ENCODE data around the gene GTF2A2. TPM values are rescaled to one million over a fixed set of nuclear protein-coding genes. Genes with fewer than 3 reads are reported as not detected.

Gene GTF2A2
- total and polyA plus RNA-seq, 10 donors, result 33.8 to 103 (median 62.9) TPM

DNA sequence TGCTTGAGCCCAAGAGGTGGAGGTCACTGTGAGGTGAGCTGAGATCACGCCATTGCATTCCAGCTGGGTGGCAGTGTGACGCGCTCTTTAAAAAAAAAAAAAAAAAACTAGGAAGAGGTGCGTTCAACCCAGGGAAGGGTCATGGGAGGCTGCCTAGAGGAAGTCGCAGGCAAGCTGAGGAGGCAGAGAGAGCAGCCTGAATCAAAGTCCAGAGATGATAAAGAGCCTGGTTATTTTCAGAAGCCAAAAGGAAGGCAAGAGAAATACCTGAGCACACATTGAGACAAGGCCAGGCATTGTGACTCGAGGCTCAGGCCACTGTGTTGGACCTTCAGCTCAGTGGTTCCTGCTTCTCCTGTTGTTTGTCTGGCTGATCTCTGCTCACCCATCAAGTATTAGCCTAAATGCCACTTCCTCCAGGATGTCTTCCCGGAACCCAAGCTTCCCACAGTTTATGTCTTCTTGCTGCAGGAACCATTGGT lies 61.8 kb downstream of the GTF2A2 start:
- WGBS, 5 donors, result 80 to 89% (median 84%) methylated on average over 7 of the region's 7 CpGs
- no peak for DNase-seq
- no peaks in the 10 kb centered on the region for H3K9me3 ChIP-seq
- H3K4me1 ChIP-seq, result no peaks in the 10 kb centered on the region
- no peaks in the 10 kb centered on the region for H3K36me3 ChIP-seq
- H3K27me3 ChIP-seq (replicated peaks in 1 of 7), result peaks cover 0 to 5% (median 0%) of the 10 kb centered on the region in 7 donors
- TF ChIP-seq POLR2AphosphoS5 (IDR thresholded peaks at IDR 0.05) (no peak), POLR2A (IDR thresholded peaks at IDR 0.05) (no peak)
- TF ChIP-seq, protein P1, sequence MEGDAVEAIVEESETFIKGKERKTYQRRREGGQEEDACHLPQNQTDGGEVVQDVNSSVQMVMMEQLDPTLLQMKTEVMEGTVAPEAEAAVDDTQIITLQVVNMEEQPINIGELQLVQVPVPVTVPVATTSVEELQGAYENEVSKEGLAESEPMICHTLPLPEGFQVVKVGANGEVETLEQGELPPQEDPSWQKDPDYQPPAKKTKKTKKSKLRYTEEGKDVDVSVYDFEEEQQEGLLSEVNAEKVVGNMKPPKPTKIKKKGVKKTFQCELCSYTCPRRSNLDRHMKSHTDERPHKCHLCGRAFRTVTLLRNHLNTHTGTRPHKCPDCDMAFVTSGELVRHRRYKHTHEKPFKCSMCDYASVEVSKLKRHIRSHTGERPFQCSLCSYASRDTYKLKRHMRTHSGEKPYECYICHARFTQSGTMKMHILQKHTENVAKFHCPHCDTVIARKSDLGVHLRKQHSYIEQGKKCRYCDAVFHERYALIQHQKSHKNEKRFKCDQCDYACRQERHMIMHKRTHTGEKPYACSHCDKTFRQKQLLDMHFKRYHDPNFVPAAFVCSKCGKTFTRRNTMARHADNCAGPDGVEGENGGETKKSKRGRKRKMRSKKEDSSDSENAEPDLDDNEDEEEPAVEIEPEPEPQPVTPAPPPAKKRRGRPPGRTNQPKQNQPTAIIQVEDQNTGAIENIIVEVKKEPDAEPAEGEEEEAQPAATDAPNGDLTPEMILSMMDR (IDR thresholded peaks at IDR 0.05 in 8 of 11, conservative IDR thresholded peaks at IDR 0.05 in 3 of 11), result no peak
- H3K4me3 ChIP-seq, result no peak overlapping the region
- H3K27ac ChIP-seq, result no peak overlapping the region
- intact Hi-C loops (cut with DNase I; ENCODE audit: low total_unique reads), result no loop called here

GRCh38 chr15:59594991-59595390 lies 62.3 kb downstream of the GTF2A2 start:
- H3K4me1 ChIP-seq, result no peaks in the 10 kb centered on the region
- H3K27me3 ChIP-seq (replicated peaks in 1 of 7), result peaks cover 0 to 9% (median 0%) of the 10 kb centered on the region in 7 donors
- intact Hi-C loops (cut with DNase I; ENCODE audit: low total_unique reads), result no loop called here
- TF ChIP-seq POLR2A (IDR thresholded peaks at IDR 0.05) (no peak), POLR2AphosphoS5 (IDR thresholded peaks at IDR 0.05) (no peak)
- no peaks in the 10 kb centered on the region for H3K9me3 ChIP-seq
- no peak overlapping the region for H3K27ac ChIP-seq
- WGBS, 5 donors, result 84 to 96% (median 91%) methylated on average over 2 of the region's 2 CpGs
- no peak overlapping the region for H3K4me3 ChIP-seq
- no peaks in the 10 kb centered on the region for H3K36me3 ChIP-seq
- DNase-seq, result no peak

DNA sequence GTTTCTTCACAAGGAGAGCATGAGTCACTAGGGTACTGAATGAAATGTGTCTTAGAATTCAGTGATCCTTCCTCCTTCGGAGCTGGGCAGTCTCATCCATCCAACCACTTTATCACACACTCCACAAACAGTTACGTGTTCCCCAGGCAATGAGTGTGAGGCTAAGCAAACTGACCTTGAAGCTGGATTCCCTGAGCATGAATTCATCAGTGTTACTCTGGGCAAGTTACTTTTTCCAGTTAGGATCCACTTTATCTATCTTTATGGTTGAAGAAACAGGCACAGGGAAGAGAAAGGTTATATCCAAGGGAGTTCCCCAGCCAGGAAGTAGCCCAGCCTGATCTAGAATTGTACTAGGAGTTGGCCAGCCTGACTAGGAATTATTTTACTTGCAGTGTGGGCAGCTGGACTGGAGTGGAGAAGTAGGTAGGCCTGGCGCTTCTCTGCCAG lies 62.8 kb downstream of the GTF2A2 start:
- peaks cover 0 to 14% (median 0%) of the 10 kb centered on the region in 7 donors for H3K27me3 ChIP-seq (replicated peaks in 1 of 7)
- DNase-seq, result no peak
- no peak overlapping the region for H3K4me3 ChIP-seq
- H3K27ac ChIP-seq, result no peak overlapping the region
- WGBS, 5 donors, result 64 to 86% (median 74%) methylated on average over 3 of the region's 3 CpGs
- intact Hi-C loops (cut with DNase I; ENCODE audit: low total_unique reads), result no loop called here
- TF ChIP-seq POLR2A (IDR thresholded peaks at IDR 0.05) (no peak), POLR2AphosphoS5 (IDR thresholded peaks at IDR 0.05) (no peak)
- TF ChIP-seq, protein P1 (IDR thresholded peaks at IDR 0.05 in 8 of 11, conservative IDR thresholded peaks at IDR 0.05 in 3 of 11), result no peak
- H3K4me1 ChIP-seq, result no peaks in the 10 kb centered on the region
- no peaks in the 10 kb centered on the region for H3K36me3 ChIP-seq
- no peaks in the 10 kb centered on the region for H3K9me3 ChIP-seq

DNA sequence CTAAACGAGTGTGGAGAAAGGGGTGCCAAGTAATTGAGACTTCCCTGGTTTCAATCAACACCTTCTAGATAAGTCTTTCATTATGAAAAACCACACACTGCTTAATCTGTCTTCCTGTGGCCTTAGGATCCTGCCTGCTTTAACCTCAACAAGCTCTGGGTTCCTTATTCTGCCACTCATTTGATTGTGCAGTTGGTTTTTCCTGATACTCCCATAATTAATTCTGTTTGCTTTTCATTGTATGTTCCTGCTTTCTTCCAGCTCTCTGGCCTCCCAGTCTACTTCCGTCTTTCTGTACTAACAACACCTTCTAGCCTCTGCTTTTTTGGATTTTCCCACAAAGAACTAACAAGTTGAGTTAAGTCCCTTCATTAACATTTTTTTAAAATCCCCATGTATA lies 66.0 kb downstream of the GTF2A2 start:
- 18 to 38% (median 32%) methylated on average over 2 of the region's 2 CpGs for WGBS, 5 donors
- Histone ChIP-seq H3K9me3 (no peaks in the 10 kb centered on the region), H3K27ac (no peak overlapping the region), H3K4me3 (no peak overlapping the region), H3K36me3 (no peaks in the 10 kb centered on the region), H3K4me1 (no peaks in the 10 kb centered on the region), H3K27me3 (replicated peaks in 1 of 7) (peaks cover 0 to 14% (median 0%) of the 10 kb centered on the region in 7 donors)
- intact Hi-C loops (cut with DNase I; ENCODE audit: low total_unique reads), result no loop called here
- DNase-seq, result no peak
- TF ChIP-seq POLR2AphosphoS5 (IDR thresholded peaks at IDR 0.05) (no peak), POLR2A (IDR thresholded peaks at IDR 0.05) (no peak)
- TF ChIP-seq, protein P1 (IDR thresholded peaks at IDR 0.05 in 8 of 11, conservative IDR thresholded peaks at IDR 0.05 in 3 of 11), result no peak

Data from spleen (tissue), 11 donors.